OCI-LY3 (cell line): ENCODE measurements around the gene RNASET2.

Source experiments
- EZH2phosphoT487 ChIP-seq: fragments of 200-600 bp; shearing (Covaris generic); IDR thresholded peaks from 2 replicates; pipeline ENCODE4 v1.6.1; 2018; ENCODE audit warnings: antibody characterized with exemption, mixed run types, low read depth
- TF ChIP-seq, protein P1 (sequence below): fragments of 200-600, 300-600 bp; sonication (generic); IDR thresholded peaks from 2 replicates; pipeline ENCODE4 v1.5.1; 2014; ENCODE audit warnings: antibody characterized with exemption, low read length, low read depth

DNA sequence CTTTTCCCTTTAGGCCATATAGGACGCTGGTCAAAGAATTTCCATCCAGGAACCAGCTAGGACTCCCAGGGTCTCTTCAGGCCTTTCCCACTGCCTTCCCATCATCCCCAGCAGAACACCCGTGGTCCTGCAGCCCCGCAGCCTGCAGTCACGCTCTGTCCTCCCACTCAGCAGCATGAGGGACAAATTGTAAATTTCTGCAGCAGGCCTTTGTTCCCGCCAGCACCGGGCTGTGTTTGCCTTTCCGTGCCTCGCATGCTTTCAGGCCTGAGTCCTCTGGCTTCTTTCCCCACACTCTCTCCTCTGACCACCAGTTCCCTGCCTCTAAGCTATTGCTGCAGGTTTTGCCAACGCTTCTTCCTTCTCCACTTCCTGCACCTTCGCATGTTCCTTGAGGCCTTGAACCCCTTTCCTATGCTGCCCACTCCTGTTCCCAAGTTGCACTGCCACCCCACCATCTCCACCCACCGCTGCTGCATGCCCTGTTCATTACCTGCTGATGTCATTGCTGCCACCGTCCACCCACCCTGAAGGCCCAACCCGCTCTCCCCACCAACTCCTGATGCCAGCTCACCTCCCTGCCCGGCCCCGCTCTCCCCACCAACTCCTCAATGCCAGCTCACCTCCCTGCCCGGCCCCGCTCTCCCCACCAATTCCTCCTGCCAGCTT, 49.8 kb downstream of the RNASET2 start:
- TF ChIP-seq, protein P1, sequence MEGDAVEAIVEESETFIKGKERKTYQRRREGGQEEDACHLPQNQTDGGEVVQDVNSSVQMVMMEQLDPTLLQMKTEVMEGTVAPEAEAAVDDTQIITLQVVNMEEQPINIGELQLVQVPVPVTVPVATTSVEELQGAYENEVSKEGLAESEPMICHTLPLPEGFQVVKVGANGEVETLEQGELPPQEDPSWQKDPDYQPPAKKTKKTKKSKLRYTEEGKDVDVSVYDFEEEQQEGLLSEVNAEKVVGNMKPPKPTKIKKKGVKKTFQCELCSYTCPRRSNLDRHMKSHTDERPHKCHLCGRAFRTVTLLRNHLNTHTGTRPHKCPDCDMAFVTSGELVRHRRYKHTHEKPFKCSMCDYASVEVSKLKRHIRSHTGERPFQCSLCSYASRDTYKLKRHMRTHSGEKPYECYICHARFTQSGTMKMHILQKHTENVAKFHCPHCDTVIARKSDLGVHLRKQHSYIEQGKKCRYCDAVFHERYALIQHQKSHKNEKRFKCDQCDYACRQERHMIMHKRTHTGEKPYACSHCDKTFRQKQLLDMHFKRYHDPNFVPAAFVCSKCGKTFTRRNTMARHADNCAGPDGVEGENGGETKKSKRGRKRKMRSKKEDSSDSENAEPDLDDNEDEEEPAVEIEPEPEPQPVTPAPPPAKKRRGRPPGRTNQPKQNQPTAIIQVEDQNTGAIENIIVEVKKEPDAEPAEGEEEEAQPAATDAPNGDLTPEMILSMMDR, result no peak
- TF ChIP-seq EZH2phosphoT487, result no peak
